ENCODE results near the gene GGA3.

Gene GGA3

GRCh38 chr17:75246404-75246803 lies 15.0 kb downstream of the GGA3 start:
- DNase-seq = no peak

- no peak for DNase-seq
These were observed 16.4 kb downstream of the GGA3 start for GRCh38 chr17:75245011-75245410.

- DNase-seq = peak in 1 of 51 donors; percentile 25
These were observed 17.1 kb downstream of the GGA3 start for GRCh38 chr17:75244133-75244866.

- DNase-seq = no peak
These were observed 18.9 kb downstream of the GGA3 start for GRCh38 chr17:75242461-75243042.

- DNase-seq = no peak
These were observed 19.4 kb downstream of the GGA3 start for GRCh38 chr17:75241996-75242460.

- DNase-seq = no peak
These were observed 19.9 kb downstream of the GGA3 start for GRCh38 chr17:75241502-75241901.

- DNase-seq = no peak
These were observed 20.3 kb downstream of the GGA3 start for GRCh38 chr17:75241143-75241430.

GRCh38 chr17:75240394-75241142 lies 20.8 kb downstream of the GGA3 start:
- DNase-seq = peak in 20 of 51 donors; percentile 10 to 60 (median 32)

- DNase-seq = no peak
These were observed 21.5 kb downstream of the GGA3 start for GRCh38 chr17:75239778-75240393.

- DNase-seq = no peak
These were observed 22.2 kb downstream of the GGA3 start for GRCh38 chr17:75239214-75239613.

GRCh38 chr17:75238684-75239191 lies 22.7 kb downstream of the GGA3 start:
- peak in 23 of 51 donors; percentile 4 to 56 (median 27) for DNase-seq

- no peak for DNase-seq
These were observed 23.3 kb downstream of the GGA3 start for GRCh38 chr17:75238020-75238580.

- DNase-seq = no peak
These were observed 24.0 kb downstream of the GGA3 start for GRCh38 chr17:75237100-75238014.

GRCh38 chr17:75232786-75233185 lies 28.6 kb downstream of the GGA3 start:
- no peak for DNase-seq

GRCh38 chr17:75231741-75232464 lies 29.5 kb downstream of the GGA3 start:
- no peak for DNase-seq

- DNase-seq = no peak
These were observed 30.3 kb downstream of the GGA3 start for GRCh38 chr17:75231071-75231470.

GRCh38 chr17:75228847-75229246 lies 32.6 kb downstream of the GGA3 start:
- peak in 2 of 51 donors; percentile 15 to 17 for DNase-seq

- peak in 7 of 51 donors; percentile 17 to 41 (median 23) for DNase-seq
These were observed 33.1 kb downstream of the GGA3 start for GRCh38 chr17:75228305-75228704.

- no peak for DNase-seq
These were observed 33.7 kb downstream of the GGA3 start for GRCh38 chr17:75227729-75228128.

GRCh38 chr17:75225016-75225415 lies 36.4 kb downstream of the GGA3 start:
- peak in 1 of 51 donors; percentile 34 for DNase-seq

All from hypothalamus (tissue), 51 donors.